ENCODE results near the gene KRTAP10-6.

- TF ChIP-seq POLR2A (IDR thresholded peaks at IDR 0.05) (no peak), CTCF (IDR thresholded peaks at IDR 0.05) (no peak)
These were observed 37.0 kb downstream of the KRTAP10-6 start for GRCh38 chr21:44555200-44555875.

Data from body of pancreas (tissue), 4 donors.